ENCODE measurements around the gene MOSMO.

- no peak for TF ChIP-seq CTCF (conservative IDR thresholded peaks at IDR 0.05; ENCODE audit: low read length)
- TF ChIP-seq EZH2phosphoT487 (IDR thresholded peaks at IDR 0.05; ENCODE audit: borderline replicate concordance, low read depth, low read length): no peak
These were observed 9.0 kb downstream of the MOSMO start for GRCh38 chr16:22016927-22017326.

All from OCI-LY7 (cell line).